ENCODE results near the gene TES. TPM values are rescaled to one million over a fixed set of nuclear protein-coding genes. Genes with fewer than 3 reads are reported as not detected.

Gene TES
- total and polyA plus RNA-seq, 4 donors: 5.7 to 11.8 (median 7.5) TPM

- Histone ChIP-seq H3K4me1 (ENCODE audit: control insufficient read depth in 4 of 4, insufficient read depth in 4 of 4, low read length in 3 of 4) (no peaks in the 10 kb centered on the region), H3K27ac (ENCODE audit: low read depth in 1 of 2, low read length in 2 of 2) (no peak overlapping the region), H3K36me3 (ENCODE audit: control insufficient read depth in 4 of 4, insufficient read depth in 3 of 4, low read depth in 1 of 4, low read length in 3 of 4) (no peaks in the 10 kb centered on the region), H3K9me3 (ENCODE audit: control insufficient read depth in 4 of 4, low read length in 3 of 4) (no peaks in the 10 kb centered on the region), H3K9ac (ENCODE audit: low read depth in 1 of 2, low read length in 2 of 2) (no peak overlapping the region), H3K4me3 (ENCODE audit: low read depth in 1 of 3, low read length in 3 of 3) (no peak overlapping the region), H3K27me3 (ENCODE audit: control insufficient read depth in 4 of 4, insufficient read depth in 4 of 4, low read length in 3 of 4) (no peaks in the 10 kb centered on the region)
- DNase-seq (ENCODE audit: low spot score): no peak
- TF ChIP-seq JUND (IDR thresholded peaks at IDR 0.05) (no peak), CTCF (IDR thresholded peaks at IDR 0.05; ENCODE audit: low read depth, low read length, missing input control) (no peak), ATF3 (IDR thresholded peaks at IDR 0.05) (no peak)
- WGBS: 62% methylated on average over 2 of the region's 2 CpGs
These were observed 96.2 kb downstream of the TES start for GRCh38 chr7:116306409-116307048.

GRCh38 chr7:116307253-116307652 is 96.9 kb downstream of the TES start:
- Histone ChIP-seq H3K4me3 (ENCODE audit: low read depth in 1 of 3, low read length in 3 of 3) (no peak overlapping the region), H3K9me3 (ENCODE audit: control insufficient read depth in 4 of 4, low read length in 3 of 4) (no peaks in the 10 kb centered on the region), H3K36me3 (ENCODE audit: control insufficient read depth in 4 of 4, insufficient read depth in 3 of 4, low read depth in 1 of 4, low read length in 3 of 4) (no peaks in the 10 kb centered on the region), H3K9ac (ENCODE audit: low read depth in 1 of 2, low read length in 2 of 2) (no peak overlapping the region), H3K4me1 (ENCODE audit: control insufficient read depth in 4 of 4, insufficient read depth in 4 of 4, low read length in 3 of 4) (no peaks in the 10 kb centered on the region), H3K27ac (ENCODE audit: low read depth in 1 of 2, low read length in 2 of 2) (no peak overlapping the region), H3K27me3 (ENCODE audit: control insufficient read depth in 4 of 4, insufficient read depth in 4 of 4, low read length in 3 of 4) (no peaks in the 10 kb centered on the region)
- no peak for DNase-seq (ENCODE audit: low spot score)
- TF ChIP-seq SP1 (IDR thresholded peaks at IDR 0.05) (no peak), FOXA1 (IDR thresholded peaks at IDR 0.05) (no peak), HNF4G (IDR thresholded peaks at IDR 0.05) (no peak), FOXA2 (IDR thresholded peaks at IDR 0.05) (no peak), MAX (IDR thresholded peaks at IDR 0.05) (no peak), ZBTB33 (IDR thresholded peaks at IDR 0.05) (no peak), NR2F2 (IDR thresholded peaks at IDR 0.05) (no peak), RAD21 (IDR thresholded peaks at IDR 0.05) (no peak), YY1 (IDR thresholded peaks at IDR 0.05) (no peak), TAF1 (conservative IDR thresholded peaks at IDR 0.05) (no peak), JUND (IDR thresholded peaks at IDR 0.05) (no peak)

Other genes with a start within 250 kb of the TES start
- gene TFEC, start 179.8 kb upstream of the TES start, total RNA-seq: 1 to 10 TPM; 3.1 to 5.1 TPM
- 1 to 10 TPM in 1 of 2 donors, under 1 TPM in 1; 0.52 to 1.7 TPM for gene TFEC, start 179.8 kb upstream of the TES start, polyA plus RNA-seq

All from liver (tissue), 9 donors.